HG02973 (cell line): ENCODE measurements around the gene LRRC42.

Source experiments
- ATAC-seq: cut with Tn5 transposase; IDR thresholded peaks from one replicate; pipeline ENCODE4 v1.9.1; 2021; ENCODE audit warnings: moderate library complexity; ENCODE audit not compliant: unreplicated experiment

The LRRC42 gene

DNA sequence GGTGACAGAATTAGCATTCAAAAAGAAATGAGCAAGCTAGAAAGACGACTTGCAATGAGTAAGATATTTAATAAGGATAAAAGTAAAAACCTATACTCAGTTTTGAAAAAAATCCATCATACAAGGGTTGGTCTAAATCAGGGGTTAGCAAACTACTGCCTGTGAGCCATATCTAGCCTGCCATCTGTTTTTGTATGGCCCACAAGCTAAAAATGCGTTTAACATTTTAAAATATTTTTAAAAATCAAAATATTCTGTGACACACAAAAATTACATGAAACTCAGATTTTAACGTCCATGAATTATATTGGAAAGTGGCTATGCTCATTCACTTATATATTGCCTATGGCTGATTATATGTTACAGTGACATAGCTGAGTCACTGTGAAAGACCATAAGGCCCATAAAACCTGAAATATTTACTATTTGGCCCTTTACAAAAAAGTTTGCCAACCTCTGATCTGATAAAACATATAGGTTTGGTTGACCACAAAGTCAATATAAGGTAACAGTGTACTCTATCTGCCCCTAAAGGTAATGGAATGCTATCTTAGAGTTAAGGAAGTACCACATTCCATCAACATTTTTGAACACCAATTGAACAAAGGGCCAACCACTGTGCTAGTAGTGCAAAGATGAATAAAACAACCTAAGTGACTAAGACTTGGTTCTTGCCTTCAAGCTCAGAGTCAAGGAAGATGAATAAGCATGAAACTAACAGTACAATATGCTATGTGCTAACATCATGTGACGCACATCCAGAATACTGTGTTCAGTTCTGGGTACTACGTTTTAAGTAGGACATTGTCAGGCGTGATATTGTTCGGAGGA, 3.8 kb upstream of the LRRC42 start:
- ATAC-seq = no peak

GRCh38 chr1:53943090-53943489, 3.1 kb upstream of the LRRC42 start:
- no peak for ATAC-seq

- no peak for ATAC-seq
These were observed 2.6 kb upstream of the LRRC42 start for GRCh38 chr1:53943490-53944043.

GRCh38 chr1:53944469-53945182, 1.5 kb upstream of the LRRC42 start:
- ATAC-seq = no peak

DNA sequence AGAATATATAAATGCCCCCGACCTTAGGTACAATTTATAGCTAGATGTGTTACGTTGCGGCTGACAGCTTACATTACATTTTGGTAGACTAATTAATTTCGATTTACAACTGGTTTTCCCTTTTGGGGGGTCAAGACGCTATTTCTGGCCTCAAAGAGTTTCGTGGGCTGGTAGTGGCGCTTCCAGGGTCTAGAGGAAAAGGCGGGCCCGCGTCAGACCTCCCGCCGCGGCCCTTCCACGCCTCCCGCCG, 1.0 kb upstream of the LRRC42 start:
- ATAC-seq = no peak

DNA sequence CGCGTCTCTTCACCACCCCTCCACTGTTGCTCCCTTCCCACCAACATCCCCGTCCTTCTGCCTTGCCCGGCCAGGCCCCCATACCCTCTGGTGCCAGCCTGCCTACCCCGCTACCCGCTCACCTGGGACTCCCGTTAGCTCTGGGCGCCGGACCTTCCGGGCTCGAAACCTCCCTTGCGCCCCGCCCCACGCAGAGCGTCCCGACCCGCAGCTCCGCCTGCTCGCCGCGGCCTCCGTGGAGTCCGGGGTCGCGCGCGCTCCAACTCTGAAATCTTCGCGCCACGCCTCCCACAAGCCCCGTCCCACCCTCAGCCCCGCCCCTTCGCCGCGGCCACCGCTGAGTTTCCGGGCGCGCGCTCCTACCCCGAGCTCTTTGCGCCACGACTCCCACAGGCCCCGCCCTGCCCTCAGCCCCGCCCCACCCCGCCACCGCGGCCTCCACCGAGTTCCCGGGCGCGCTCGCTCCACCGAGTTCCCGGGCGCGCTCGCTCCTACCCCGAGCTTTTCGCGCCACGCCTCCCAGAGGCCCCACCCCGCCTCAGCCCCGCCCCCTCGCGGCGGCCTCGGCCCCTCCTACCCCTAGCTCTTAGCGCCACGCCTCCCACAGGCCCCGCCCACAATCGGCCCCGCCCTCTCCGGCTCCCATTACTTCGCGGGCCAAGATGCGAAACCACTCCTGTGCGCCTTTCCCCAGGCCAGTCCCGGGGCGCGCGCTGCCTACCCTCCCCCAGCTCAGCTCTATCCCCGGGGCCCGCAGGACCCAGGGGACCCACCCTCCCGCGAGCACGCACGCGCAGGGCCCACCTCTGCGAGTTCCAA, 508 bp upstream of the LRRC42 start, which contains the start of gene IFT25:
IFT25 (minus strand) TSS at position 267 of the 819 bp plus-strand sequence. CDS start 5,617 bp downstream, outside the sequence.
- ATAC-seq = peak; percentile 63

DNA sequence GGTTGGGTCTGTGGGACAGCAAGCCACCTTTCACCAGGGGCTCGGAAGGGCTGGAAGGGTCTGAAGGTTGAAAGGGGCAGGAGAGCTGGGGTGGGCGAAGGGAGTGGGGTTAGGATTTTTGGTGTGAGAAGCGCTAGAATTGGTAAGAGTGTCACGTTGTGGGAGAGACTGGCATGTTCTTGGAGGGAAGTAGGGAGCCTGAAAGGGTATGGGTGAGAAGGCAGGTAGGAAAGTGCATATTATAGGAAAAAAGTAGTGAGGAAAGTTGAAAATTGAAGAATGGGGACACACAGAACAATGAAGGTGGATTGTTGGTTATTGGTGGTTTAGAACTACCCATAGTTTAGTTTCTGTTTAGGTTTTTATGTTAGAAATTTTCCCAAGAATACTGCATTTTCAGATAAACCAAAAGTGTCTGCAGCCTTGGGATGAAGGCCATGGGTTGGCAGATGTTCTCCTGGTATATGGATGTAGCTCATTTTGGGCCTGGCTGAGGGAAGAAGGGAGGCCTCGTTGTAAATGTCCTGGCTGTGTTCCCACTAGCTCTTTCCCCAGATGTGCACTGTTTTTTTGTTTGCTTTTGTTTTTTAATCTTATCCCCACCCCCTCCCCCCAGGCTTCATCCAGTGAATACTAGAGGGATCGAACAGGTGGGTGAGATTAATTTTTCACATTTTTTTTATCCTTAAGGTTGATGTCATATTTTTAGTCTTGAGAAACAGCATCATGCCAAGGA, 1.2 kb downstream of the LRRC42 start:
- ATAC-seq = no peak

DNA sequence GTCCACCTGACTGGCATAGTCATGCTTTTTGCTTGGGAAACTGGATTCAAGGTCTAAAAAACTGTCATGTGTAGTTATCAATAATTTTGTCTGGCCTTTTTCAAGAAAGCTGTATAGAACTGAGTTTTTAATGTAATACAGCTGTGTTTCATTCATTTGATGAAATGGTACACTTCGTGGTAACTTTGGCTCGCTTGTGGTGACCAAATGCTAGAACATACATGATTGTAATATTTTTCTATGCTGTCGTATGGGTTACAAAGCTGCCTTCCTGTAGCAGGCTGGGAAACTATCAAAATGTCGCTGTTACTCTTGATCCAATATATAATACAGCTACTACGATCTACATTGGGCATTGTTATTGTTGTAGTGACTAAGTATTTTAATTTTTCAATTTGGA, 2.1 kb downstream of the LRRC42 start:
- ATAC-seq = no peak

GRCh38 chr1:53949023-53949990, 3.2 kb downstream of the LRRC42 start:
- ATAC-seq = no peak

DNA sequence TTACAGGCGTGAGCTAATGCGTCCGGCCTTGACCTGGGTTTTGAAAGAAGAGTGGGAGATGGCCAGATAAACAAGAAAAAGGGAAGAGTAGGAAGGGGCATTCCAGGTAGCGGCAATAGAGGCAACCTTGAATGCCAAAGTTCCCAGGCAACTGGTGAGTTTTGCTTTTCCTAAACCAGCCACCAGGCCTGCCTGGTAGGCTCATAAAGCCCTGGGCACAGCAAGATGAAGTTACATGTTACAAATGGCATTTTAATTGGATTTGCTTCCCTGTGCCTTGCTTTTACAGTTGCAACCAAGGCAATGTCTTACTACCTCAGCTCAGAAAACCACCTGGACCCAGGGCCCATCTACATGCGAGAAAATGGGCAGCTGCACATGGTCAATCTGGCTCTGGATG, 5.5 kb downstream of the LRRC42 start:
- ATAC-seq = no peak

DNA sequence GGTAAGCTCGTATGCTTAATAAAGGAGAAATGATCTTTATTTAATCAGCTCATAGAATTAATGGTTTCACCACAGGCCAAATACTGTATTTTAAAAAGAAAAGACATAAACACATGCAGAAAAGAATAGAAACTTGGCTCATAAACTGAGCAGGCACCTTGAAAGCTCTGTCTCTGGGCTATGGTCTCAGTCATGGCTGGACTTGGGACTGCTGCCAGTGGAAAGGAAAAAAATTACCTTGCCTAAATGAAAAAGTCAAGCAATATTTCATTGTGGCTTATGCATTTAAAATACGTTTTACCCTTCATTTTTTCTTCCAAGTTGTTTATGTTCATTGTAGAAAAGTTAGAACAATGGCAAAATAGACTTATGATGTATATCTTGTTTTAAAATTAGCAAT, 8.0 kb downstream of the LRRC42 start:
- ATAC-seq = no peak

- ATAC-seq = no peak
These were observed 10.4 kb downstream of the LRRC42 start for GRCh38 chr1:53956308-53957168.

DNA sequence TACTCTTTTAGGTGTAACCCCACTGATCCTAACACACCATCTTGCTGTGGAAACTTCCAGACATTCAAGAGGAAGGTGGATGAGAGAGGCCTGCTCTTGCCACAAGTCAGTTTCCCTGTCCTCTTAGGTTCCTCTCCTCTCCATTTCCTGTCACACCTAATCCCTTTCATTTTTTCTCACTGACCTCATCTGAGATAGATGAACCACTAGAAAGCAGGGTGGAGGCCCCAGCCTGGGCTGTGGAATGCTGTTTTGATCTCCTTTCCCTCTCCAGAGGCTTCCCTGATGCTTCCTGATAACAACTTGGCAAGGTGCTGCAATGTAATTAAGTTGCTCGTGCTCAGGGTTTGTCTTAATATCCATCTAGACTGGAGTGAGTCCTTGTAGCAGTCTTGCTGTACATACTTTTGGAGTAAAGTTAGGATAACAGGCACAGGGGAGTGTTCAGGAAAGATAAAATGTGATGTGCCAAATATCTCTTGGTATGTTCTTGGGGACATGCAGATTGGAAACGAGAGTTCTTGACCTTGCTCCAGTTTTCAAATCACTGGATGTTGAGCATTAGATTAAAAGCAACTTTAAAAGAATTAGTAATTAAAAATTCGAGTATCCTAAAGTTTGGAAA, 11.2 kb downstream of the LRRC42 start:
- ATAC-seq = no peak

DNA sequence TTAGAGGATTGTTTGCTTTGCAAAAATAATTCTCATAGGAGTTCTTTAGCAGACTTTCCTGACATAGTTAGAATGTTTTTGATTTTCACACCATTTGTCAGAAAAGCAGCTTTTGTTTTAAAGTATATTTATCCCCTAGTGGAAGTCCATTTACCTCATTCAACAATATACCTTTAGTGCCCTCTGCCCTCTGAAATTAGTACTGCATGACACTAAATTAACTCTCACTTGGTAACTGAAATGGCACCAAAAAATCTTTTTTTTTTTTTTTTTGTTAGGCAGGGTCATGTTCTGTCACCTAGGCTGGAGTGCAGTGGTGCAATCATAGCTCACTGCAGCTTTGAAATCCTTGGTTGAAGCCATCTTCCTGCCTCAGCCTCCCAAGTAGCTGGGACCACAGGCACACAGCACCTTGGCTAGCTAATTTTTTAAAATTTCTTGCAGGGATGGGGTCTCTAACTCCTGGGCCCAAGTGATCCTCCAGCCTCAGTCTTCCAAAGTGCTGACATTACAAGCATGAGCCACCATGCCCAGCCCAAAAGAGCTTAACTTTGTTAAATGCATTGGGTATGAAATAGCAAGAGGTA, 13.6 kb downstream of the LRRC42 start:
- no peak for ATAC-seq

- ATAC-seq = no peak
These were observed 16.2 kb downstream of the LRRC42 start for GRCh38 chr1:53962395-53962794.

- ATAC-seq = no peak
These were observed 17.3 kb downstream of the LRRC42 start for GRCh38 chr1:53963460-53963859.

DNA sequence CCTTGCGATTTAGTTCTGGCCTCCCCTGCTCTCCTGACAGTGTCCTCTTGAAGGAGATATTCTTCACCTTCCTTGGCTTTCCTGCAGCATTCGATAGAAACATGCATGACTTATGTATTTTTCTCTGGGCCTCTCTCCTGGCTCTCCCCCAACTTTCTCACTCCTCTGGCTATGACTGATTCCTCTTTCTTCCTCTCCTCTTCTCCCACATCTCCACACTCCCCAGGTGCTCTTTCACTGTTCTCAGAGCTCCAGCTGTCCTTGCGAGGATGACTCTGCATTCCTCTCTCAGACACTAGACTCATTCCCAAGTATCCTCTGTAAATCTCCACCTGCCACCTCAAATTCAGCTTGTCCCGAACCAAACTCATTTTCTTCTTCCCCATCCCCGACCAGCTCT, 18.0 kb downstream of the LRRC42 start:
- ATAC-seq = no peak

- ATAC-seq = no peak
These were observed 20.6 kb downstream of the LRRC42 start for GRCh38 chr1:53966794-53967193.
